Measurements from ENCODE around the gene DTNBP1.

GRCh38 chr6:15516378-15516777 lies 146.4 kb downstream of the DTNBP1 start:
- TF ChIP-seq EZH2 (IDR thresholded peaks at IDR 0.05; ENCODE audit: insufficient read depth, poor library complexity, severe bottlenecking) (no peak), EZH2phosphoT487 (IDR thresholded peaks at IDR 0.05; ENCODE audit: insufficient read depth, low read depth) (no peak)

All from GM23248 (cell line).